AML-193 (cell line): Measurements from ENCODE around the gene PTPRB.

Experiments used
- DNase-seq, 2 experiments: peaks; one replicate each; lab custom pipeline; 2025; lab: John Stamatoyannopoulos, UW

Gene PTPRB

DNA sequence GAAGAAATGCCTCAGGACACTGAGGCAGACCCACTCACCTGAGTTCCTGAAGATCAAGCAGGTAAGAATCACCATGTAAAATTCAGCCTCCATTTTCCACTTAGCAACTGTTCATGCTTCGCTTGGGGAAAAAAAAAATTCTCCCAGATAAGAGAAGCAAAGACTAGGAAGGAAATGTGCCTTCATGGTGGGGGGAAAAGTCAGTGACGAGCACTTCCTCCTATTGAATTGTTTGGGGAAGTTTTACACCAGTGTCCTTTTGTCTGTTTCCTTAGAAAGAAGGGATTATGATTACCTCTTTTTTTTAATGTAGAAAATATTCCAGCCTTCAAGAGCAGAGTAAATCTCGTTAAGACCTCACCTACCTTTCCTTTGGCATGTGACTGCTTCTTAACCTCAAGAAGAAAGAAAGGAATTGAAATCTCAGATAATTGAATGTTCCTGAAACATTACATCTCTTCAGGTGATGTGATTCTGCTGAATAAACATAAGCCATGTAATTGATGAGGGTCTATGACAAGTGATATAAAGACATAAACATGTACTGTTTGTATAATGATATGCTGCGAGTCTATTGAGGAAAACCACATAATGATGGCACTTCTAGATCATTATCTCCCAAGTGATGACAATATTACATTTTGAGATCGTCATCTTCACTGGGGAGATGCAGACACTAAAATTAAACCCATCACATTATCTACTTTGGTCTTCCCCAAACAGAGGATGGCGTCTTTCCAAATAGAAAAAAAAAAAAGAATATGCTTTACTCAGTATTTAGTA lies at the start of gene PTPRB:
PTPRB (minus strand) TSS at position 127 of the 783 bp plus-strand sequence; CDS start at position 93, 34 bp downstream.
- no peak for DNase-seq

DNA sequence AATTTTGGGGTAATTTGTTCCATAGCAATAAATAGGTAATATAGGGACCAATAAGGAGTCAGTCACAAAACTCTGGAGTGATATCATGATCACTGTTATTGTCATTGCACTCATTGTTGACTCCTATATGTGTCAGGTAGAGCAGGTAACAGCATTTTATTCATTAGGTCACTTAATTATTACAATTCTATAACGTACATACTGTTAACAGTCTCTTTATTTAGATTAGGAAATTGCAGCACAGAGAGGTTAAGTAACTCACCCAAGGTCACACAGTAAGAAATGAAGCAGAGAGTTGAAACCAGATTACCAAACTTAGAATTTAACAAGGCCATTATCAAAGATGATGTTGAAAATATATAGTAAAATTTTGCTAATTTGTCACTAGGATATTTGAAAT lies 49.7 kb upstream of the PTPRB start:
- no peak for DNase-seq

DNA sequence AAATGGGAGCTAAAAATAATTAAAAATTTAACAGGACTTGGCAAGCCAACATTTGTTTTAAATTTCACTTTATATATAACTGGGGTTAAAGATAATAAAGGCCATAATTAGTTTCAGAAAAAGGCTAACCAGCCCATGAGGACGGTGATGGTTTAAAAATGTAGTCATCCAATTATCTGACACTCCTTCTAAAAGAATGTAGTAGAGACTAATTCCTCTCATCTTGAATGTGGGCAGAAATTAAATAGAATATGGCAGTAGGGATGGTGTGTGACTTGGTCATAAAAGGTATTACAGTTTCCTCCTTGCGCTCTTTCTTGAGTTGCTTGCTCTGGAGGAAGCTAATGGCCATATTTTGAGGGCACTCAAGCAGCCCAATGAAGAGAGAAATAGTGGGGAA lies 49.1 kb upstream of the PTPRB start:
- DNase-seq = no peak

DNA sequence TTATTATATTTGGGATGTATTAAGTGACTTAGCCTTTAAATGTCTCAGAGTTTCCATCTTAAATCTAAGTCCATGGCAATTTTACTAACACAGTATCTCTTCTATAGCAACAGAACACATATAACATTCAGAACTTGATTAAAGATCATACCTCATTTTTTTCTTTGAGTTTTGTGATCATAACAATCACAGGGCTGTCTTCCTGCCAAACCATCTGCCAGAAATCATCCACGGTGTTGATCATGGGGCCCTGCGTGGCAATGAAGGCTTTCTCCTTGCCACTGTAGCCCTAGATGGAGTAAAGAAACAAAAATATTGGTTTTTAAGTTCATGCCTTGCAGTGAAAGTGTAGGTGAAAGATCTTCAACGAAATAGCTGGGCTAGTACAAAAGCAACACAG lies 46.7 kb upstream of the PTPRB start:
- no peak for DNase-seq

DNA sequence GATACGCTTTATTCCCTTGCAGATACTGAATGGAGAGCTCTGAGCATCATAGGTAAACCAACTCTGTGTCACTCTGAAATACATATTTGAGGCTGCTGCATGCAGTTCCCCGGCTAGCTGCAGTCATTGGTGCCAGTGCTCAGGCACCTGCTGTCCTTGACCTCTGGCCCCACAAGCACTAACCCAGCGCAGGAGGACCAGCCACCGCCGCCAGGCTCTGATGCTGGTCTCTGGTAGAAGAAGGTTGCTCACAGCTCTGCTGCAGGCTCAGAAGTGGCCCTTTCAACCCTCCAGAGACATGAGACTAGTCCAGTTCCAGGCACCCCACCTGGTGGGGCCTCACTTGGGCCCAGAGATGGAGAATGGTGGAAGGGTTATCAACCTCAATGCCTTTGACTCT lies 34.5 kb upstream of the PTPRB start:
- no peak for DNase-seq

DNA sequence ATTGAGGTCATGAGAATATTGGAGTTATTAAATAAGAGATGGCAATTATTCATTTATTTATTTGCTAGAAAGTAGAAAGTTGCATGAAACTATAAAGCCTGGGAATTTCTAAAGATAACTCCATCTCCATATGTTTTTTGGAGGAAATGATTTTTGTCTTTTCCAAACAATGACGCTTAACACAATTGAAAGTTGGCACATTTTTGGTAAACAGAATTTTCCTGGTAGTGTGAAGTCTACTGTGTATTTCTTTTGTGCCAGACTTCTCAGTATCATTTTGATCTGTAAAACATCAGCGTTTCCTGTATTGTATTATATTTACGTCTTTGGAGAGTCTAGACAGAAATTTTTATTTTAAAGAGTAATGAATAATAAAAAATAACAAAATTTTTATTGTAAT lies 33.7 kb upstream of the PTPRB start:
- DNase-seq = no peak

DNA sequence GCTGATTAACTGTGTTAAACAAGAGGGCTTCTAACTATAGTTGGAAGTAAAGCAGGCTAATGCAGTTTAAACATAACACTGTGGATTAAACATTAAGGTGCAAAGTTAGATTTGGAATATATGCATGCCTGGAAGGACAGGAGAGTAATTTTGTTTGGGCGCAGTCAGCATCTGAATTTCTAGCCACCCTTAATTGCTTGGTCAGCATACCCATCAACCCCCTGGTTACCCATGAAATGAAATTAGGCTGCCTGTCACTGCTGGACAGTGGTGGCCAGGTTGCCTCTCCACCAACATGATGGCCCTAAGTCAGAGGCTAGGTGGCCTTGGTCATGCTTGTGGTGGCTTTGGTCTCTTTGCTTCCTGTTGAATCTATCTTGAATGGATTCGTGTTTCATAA lies 30.0 kb upstream of the PTPRB start:
- DNase-seq = no peak

DNA sequence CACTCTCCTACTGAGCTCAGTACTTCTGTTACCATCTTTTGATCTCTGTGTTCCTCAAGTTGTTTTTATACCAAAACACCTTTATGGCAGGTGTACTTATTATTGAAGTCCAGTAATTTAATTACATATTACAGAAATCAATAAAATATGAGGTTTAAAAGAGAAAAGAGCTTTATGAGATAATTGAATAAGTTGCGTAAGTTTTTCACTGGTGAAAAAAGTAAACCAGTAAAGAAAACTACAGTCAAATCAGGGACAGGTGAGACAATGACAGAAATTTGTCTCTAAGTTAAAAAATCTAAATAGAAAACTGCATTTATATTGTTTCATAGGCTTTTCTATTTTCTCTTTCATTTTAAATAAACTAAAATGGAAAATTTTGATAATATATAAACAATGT lies 29.1 kb upstream of the PTPRB start:
- DNase-seq = no peak

DNA sequence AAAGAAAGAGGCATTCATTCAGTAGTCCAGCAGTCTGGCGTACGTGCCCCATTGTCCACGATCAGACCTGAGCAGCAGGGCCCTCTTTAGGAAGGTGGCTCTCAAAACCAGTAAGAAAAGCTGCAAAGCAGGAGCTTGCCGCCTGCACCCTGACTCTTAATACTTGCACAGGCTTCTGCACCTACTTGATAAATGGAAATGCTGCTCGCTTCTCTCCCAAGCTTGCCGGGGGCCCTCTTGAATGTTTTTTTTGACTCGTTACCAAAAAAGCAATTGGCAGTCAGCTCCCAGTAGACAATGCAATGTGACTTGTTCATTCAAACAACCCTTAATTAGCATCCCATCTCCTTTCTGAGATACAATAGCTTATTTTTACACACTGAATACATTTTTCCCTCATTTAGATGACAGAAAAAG lies 27.2 kb upstream of the PTPRB start:
- no peak for DNase-seq

DNA sequence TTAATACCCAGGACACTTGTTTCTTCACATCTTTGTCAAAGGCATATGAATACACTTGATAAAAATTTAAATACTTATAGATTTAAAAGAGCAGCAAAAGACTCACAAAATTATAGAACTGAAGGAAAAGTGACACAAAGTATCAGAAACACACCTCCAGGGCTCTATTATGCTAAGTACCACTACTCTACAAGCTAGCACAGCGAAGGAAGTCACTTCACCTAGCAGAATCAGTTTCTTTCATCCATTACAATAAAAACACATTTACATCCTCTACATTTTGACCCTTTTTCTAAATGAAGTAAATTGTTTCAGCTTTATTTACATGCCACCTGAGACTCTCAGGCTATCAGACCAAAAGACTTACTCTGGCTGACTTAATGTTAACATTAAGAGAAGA lies 26.6 kb upstream of the PTPRB start:
- no peak for DNase-seq

DNA sequence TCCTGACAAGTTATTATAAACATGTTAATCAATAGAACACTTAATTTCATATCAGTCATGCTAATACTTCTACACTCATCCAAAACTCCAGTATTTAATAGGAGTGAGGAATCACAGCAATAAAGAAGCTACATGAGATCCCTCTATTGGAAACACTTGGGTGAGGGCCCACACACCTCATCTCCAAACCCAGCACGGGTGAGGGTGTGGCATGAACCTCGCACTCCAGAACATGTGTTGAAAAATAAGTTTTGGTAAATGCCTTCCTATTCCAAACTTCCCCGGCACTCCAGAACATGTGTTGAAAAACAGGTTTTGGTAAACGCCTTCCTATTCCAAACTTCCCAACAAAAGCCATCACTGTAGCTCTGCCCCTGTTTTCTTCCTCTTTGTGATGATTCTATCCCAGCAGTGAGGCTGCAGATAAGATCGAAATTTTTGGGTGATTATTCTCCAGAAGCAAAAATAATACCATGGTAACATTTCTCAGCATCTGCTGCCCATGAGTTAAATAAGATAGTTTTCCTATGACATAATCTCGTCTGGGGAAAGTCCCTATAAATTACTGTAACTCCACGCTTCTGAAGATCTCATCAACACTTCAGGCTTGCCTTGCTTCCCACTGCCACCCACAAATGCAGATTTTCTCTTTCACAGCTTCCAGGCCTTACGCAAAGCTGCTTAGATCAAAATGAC lies 24.4 kb upstream of the PTPRB start:
- no peak for DNase-seq

DNA sequence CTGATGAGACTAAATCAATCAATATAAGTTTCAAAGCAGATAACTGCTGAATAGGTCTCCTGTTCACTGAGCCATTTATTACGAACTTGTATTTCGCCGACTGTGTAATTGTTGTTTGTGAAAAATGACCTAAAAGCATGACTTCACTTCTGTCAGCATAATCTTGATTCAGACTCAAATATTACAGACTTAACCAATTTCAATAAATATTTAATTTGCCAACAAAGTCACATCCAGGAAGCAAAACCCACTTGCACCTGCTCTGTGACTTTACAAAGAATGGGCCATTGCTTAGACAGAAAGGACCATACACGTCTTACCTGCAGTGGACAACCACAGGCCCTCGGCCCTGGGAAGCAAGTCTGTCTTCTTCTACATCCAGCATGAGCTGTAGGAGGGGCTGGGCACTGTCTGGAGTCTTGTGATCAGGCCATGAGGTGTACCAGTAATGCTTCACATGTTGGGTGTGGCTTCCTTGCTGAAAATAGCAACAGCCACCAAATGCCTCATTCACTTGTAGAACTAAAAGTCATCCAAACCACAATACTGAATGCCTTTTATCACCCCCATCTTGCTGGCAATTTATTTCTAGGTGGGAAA lies 23.5 kb upstream of the PTPRB start:
- no peak for DNase-seq

DNA sequence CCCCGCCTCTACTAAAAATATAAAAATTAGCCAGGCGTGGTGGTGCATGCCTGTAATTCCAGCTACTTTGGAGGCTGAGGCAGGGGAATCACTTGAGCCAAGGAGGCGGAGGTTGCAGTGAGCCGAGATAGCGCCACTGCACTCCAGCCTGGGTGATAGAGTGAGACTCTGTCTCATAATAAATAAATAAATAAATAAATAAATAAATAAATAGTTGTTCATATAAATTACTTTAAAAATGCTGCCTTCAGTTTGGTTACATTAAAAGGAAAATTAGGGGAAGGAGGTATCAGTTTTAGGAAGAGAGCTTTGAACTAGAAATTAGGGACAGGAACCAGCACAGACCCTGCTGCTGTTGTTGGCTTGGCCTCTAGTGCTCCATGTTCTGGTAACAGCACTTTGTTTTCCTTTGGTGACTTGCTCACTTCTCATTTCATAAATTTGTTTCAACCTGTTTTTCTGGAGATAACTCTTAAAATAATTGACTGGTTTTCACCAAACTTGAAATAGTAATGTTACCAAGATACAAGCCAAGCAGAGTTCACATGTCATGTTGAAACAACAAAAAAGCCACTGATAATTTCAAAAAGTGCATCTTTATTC lies 22.9 kb upstream of the PTPRB start:
- DNase-seq = no peak

DNA sequence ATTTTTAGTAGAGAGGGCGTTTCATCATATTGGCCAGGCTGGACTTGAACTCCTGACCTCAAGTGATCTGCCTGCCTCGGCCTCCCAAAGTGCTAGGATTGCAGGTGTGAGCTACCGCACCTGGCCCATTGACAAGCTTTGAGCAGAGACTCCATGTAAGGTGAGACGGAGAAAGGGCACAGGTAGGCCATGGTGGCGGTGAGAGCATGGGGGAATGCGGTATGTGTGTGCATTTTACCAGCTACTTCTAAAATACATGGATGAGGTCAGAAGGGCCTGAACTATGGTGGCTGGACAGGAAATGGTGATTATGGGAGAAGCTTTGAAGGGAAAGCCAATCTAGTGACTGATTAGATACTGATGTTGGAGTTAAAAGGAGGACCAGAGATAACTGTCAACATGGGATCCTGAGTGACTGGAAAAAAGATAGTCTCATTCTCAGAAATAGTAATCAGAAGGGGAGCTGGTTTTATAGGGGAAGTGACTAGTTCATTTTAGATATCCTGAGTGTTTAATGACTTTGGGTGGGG lies 21.9 kb upstream of the PTPRB start:
- no peak for DNase-seq

DNA sequence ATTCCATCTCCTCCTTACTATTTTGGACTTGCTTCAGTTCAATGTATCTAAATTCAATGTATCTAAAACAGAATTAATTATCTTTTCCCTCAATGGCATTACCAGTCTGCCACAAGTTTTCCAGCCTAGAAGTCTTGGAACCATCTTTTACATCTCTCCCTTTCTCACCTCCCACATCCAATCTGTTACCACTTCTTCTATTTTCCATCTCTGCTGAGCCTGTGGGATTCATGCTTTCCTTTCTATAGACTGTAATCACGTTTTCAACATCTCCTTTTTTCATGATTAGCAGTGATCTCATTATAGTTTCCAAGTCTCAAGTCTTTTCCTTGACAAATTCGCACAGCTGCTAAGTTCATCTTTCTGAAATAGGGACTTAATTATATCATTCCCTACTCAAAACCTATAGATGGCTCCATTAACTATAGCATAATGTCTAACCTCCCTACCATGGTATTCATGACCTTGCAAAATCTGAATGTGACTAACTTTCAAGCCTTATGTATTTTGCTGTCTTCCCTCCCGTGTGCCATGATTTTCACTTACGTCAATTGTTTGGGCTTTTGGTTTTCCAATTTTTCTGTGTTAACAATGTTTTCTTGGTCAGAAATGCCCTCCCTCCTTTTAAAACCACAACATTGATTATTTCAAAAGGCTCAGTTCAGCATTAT lies 20.5 kb upstream of the PTPRB start:
- DNase-seq = no peak

DNA sequence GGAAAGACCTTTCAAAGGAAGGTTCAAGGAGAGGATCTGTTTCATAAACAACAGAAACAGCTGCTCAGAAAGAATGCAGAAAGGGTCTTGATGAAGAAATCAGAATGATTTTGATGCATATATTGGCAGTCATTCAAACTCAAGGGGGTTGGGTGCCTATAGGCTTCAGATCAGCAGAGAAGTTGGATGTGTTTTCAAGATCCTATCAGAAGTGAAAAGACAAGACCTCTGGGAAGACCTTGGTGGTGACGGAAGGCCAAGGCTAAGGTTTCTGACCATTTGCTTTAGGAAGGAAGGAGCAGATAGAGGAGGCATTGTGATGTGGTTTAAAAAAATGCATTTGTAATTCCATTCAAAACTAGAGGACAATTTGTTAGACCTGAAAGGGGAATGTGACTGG lies 15.2 kb upstream of the PTPRB start:
- DNase-seq = no peak

DNA sequence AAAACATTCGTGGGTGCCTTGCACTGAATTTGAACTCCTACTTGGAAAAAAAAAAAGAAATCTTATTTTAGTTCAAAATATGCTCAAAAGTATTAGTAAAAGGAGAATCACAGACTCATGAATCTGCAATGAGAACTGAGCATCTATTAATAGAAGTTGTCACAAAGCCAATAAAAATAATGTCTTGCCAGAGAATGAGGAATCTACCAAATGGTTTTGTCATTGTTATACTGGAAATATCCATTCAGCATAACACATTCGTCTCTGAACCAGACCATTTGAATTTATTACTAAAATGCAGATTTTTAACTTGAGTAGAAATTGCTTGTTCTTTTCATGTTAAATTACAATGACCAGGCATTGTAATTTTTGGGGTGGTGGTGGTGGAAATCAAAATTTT lies 11.6 kb upstream of the PTPRB start:
- DNase-seq = no peak

DNA sequence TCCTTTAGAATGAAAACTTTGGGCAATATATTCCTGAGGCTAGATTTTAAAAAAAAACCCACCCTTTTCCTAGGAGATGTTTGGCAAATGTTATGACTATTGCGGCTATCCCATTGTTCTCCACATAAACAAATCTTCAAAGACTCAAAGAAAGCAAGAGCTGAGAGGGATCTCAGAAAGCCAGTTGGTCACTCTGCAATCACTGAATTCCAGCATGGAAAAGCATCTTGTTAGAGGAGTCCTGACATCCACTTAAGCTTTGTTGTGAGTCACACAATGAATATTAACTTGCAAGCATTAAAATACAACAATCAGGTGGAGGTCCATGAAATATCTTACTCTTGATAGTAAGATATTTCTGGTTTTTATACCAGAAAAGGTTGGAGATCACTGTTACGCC lies 11.0 kb upstream of the PTPRB start:
- DNase-seq = no peak

DNA sequence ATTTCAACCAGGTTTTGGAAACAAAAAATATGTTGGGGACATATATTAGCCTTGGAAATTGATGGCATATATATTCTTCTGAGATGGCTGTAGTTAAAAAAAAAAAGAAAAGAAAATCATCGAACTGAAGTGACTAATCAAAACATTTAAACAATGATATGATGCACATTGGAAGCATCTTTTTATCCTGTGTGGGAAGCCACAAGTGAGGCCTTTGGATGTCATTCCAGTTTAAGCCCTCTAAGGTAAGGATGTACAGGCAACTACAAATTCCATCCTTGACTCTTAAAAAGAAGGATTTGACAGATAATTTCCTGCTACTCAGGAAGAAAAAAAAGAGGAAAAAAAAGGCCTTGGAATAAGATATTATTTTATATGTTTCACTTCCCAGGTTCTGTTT lies 9.6 kb upstream of the PTPRB start:
- DNase-seq = no peak

DNA sequence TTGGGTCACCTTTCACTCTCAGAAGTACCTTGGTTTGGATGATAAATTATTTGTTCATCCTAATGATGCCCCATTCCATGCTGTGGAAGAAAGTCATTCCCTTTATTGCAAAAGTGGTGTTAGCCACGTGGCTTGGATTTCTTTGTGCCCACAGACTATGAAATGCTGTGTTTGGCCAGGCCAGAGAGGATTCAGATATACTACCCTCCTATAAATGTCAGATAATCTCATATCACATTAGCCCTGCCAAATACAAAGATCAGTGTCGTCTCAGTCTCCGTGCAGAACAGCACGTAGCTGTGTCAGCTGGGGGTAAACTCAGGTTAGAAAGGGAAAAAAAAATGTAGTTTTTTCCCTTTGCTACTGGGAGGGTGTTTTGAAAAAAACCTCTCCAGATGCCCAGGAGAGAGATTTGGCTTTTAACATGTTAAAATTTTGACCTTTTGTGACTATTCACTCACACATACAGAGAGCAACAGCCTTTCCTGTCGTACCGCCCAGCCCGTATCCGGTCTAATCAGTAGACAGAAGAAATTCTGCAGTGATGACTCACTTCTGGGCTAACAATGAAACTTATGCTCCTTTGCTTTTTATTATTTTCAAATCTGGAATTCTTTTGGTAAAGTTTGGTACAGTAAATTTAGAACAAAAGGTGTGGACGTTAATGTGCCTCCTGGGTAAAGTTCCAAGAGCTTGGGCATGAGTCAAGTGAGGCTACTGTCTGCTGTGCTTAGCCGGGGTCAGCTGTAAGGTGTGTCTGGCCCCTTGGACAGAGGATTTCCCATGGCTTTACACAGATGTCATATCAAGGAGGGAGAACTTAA lies 8.5 kb upstream of the PTPRB start:
- no peak for DNase-seq

DNA sequence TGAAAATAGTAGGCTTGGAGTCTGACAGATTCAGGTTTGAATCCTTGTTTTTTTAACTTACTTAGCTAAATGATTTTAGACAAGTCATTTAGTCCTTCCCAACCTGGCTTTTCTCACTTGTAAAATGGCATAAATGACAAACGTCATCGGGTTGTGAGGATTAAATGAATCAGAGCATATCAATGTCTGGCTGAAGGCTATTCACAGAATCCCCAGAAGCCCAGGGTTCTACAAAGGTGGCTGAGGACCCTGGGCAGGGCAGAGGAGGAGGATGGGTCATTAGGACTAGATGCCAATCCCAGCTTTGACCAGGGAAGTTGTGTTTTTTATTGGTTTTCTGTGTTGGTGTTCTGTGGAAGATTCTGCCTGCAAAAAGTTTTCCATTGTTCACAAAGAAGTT lies 7.6 kb upstream of the PTPRB start:
- no peak for DNase-seq
